B cell (primary cell): ENCODE data around the gene ROPN1.

ENCODE experiments used
- EZH2 ChIP-seq: IDR thresholded peaks from 2 replicates; pipeline ENCODE4 v1.6.1; 2012; ENCODE audit warnings: borderline replicate concordance, low read depth, mild to moderate bottlenecking, moderate library complexity, low read length; ENCODE audit not compliant: insufficient read depth, poor library complexity, severe bottlenecking
- TF ChIP-seq, protein P1 (sequence below): fragments of 200-600 bp; IDR thresholded peaks from one replicate; pipeline ENCODE4 v1.8.0; 2022; ENCODE audit warnings: antibody characterized with exemption, mild to moderate bottlenecking

DNA sequence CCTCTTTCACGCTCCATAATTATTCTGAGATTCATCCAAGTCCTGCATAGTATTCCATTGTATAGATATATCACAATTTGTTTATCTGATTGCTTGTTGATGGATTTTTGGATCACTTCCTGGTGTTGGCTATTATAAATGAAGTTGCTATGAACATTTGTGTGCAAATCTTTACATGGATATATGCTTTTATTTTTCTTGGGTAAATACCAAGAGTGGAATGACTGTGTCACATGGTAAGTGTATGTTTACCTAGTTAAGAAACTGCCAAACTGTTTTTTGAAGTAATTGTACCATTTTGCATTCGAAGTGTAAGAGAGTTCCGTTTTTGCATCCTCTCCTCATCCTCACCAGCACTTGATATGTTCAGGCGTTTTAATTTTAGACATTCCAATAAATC, 34.6 kb upstream of the ROPN1 start:
- TF ChIP-seq, protein P1, sequence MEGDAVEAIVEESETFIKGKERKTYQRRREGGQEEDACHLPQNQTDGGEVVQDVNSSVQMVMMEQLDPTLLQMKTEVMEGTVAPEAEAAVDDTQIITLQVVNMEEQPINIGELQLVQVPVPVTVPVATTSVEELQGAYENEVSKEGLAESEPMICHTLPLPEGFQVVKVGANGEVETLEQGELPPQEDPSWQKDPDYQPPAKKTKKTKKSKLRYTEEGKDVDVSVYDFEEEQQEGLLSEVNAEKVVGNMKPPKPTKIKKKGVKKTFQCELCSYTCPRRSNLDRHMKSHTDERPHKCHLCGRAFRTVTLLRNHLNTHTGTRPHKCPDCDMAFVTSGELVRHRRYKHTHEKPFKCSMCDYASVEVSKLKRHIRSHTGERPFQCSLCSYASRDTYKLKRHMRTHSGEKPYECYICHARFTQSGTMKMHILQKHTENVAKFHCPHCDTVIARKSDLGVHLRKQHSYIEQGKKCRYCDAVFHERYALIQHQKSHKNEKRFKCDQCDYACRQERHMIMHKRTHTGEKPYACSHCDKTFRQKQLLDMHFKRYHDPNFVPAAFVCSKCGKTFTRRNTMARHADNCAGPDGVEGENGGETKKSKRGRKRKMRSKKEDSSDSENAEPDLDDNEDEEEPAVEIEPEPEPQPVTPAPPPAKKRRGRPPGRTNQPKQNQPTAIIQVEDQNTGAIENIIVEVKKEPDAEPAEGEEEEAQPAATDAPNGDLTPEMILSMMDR, result no peak
- no peak for TF ChIP-seq EZH2
